Endothelial cell (in vitro differentiated cells): ENCODE data around the gene H2BK1. TPM values are rescaled to one million over a fixed set of nuclear protein-coding genes. Genes with fewer than 3 reads are reported as not detected.

Experiments
- DNase-seq: peaks from one replicate; pipeline ENCODE4 v3.0.0; 2021; ENCODE audit warnings: low spot score
- H3K27ac Mint-ChIP-seq: one replicate; pipeline ENCODE4 v1.8.0; 2021; ENCODE audit warnings: mixed read lengths, inconsistent platforms; ENCODE audit not compliant: unreplicated experiment
- H3K27me3 Mint-ChIP-seq: one replicate; pipeline ENCODE4 v1.8.0; 2021; ENCODE audit warnings: mild to moderate bottlenecking, moderate library complexity, mixed read lengths, inconsistent platforms; ENCODE audit not compliant: unreplicated experiment
- H3K36me3 Mint-ChIP-seq: one replicate; pipeline ENCODE4 v1.8.0; 2021; ENCODE audit warnings: mild to moderate bottlenecking, low read depth, mixed read lengths, inconsistent platforms; ENCODE audit not compliant: unreplicated experiment
- H3K4me1 Mint-ChIP-seq: one replicate; pipeline ENCODE4 v1.8.0; 2021; ENCODE audit warnings: mild to moderate bottlenecking, mixed read lengths, inconsistent platforms; ENCODE audit not compliant: unreplicated experiment
- H3K4me3 Mint-ChIP-seq: one replicate; pipeline ENCODE4 v1.8.0; 2021; ENCODE audit warnings: mild to moderate bottlenecking, mixed read lengths, inconsistent platforms; ENCODE audit not compliant: unreplicated experiment
- H3K9me3 Mint-ChIP-seq: one replicate; pipeline ENCODE4 v1.8.0; 2021; ENCODE audit warnings: mixed read lengths, inconsistent platforms; ENCODE audit not compliant: unreplicated experiment
- CTCF ChIP-seq: fragments of 200-600 bp; sonication (generic); IDR thresholded peaks from one replicate; pipeline ENCODE4 v1.5.0; 2021; ENCODE audit warnings: antibody characterized with exemption; ENCODE audit not compliant: unreplicated experiment
- total RNA-seq: library from RNA; stranded (reverse); fragmentation: NEBNext Ultra II Directional; extraction: Animal tissue kit (Norgen Biotek cat#: 25700); gene quantifications from one replicate; pipeline ENCODE4 v1.2.1, GENCODE V29; 2021; ENCODE audit not compliant: unreplicated experiment

The H2BK1 gene
- total RNA-seq, 1 donor from 2014 or later: not detected

GRCh38 chr7:151244841-151245346, 34.6 kb upstream of the H2BK1 start:
- Mint-ChIP-seq H3K36me3 (no peaks in the 10 kb centered on the region), H3K27ac (no peak overlapping the region), H3K27me3 (peaks cover 23% of the 10 kb centered on the region), H3K4me3 (no peak overlapping the region), H3K4me1 (peaks cover 16% of the 10 kb centered on the region), H3K9me3 (no peaks in the 10 kb centered on the region)
- no peak for DNase-seq
- TF ChIP-seq CTCF: no peak

- H3K4me1 Mint-ChIP-seq: peaks cover 15% of the 10 kb centered on the region
- H3K27ac Mint-ChIP-seq: peak overlapping the region; percentile 80
- TF ChIP-seq CTCF: peak; percentile 84
- no peaks in the 10 kb centered on the region for H3K9me3 Mint-ChIP-seq
- no peaks in the 10 kb centered on the region for H3K36me3 Mint-ChIP-seq
- DNase-seq: peak; percentile 69
- H3K27me3 Mint-ChIP-seq: peaks cover 21% of the 10 kb centered on the region
- no peak overlapping the region for H3K4me3 Mint-ChIP-seq
These were observed 34.0 kb upstream of the H2BK1 start for GRCh38 chr7:151244196-151244840.

- no peak for TF ChIP-seq CTCF
- peaks cover 13% of the 10 kb centered on the region for H3K4me1 Mint-ChIP-seq
- peaks cover 19% of the 10 kb centered on the region for H3K27me3 Mint-ChIP-seq
- DNase-seq: no peak
- no peak overlapping the region for H3K27ac Mint-ChIP-seq
- H3K9me3 Mint-ChIP-seq: no peaks in the 10 kb centered on the region
- peaks cover 6% of the 10 kb centered on the region for H3K36me3 Mint-ChIP-seq
- H3K4me3 Mint-ChIP-seq: no peak overlapping the region
These were observed 33.3 kb upstream of the H2BK1 start for GRCh38 chr7:151243408-151244195.

GRCh38 chr7:151243045-151243349, 32.7 kb upstream of the H2BK1 start:
- Mint-ChIP-seq H3K9me3 (no peaks in the 10 kb centered on the region), H3K4me1 (peaks cover 10% of the 10 kb centered on the region), H3K4me3 (no peak overlapping the region), H3K36me3 (peaks cover 6% of the 10 kb centered on the region), H3K27ac (no peak overlapping the region), H3K27me3 (peaks cover 16% of the 10 kb centered on the region)
- DNase-seq: no peak
- no peak for TF ChIP-seq CTCF
